Kidney (tissue), 14 donors: ENCODE measurements around the gene SLC22A4. TPM values are rescaled to one million over a fixed set of nuclear protein-coding genes. Genes with fewer than 3 reads are reported as not detected.

Experiments used
- DNase-seq, 5 donors: peaks; one replicate each; pipeline ENCODE4 v3.0.0-alpha.2; 2013 to 2020
- FAIRE-seq: peaks from 2 replicates; lab custom pipeline; 2012; peaks lifted over from hg19 to GRCh38; lab: Jason Lieb, UNC
- H3K27ac ChIP-seq, 2 donors: one replicate each; pipeline ENCODE4 v1.7.0; 2013; ENCODE audit warnings: low read depth in 2 of 2, low read length in 2 of 2, inconsistent platforms in 1 of 2
- H3K27me3 ChIP-seq: one replicate; pipeline ENCODE4 v1.7.1; 2013; ENCODE audit warnings: low read length, inconsistent platforms; ENCODE audit not compliant: control insufficient read depth, insufficient read depth
- H3K36me3 ChIP-seq, 3 donors: one replicate each; pipeline versions ENCODE4 v1.7.0 to v1.7.1; 2013; ENCODE audit warnings: low read length in 3 of 3, control low read depth in 1 of 3, inconsistent platforms in 1 of 3; ENCODE audit not compliant: insufficient read depth in 3 of 3, control insufficient read depth in 2 of 3
- H3K4me1 ChIP-seq, 3 donors: one replicate each; pipeline versions ENCODE4 v1.7.0 to v1.7.1; 2013; ENCODE audit warnings: low read length in 3 of 3, inconsistent platforms in 1 of 3, low read depth in 1 of 3; ENCODE audit not compliant: control insufficient read depth in 2 of 3, insufficient read depth in 2 of 3
- H3K4me3 ChIP-seq, 3 donors: one replicate each; pipeline versions ENCODE4 v1.7.0 to v1.8.1; 2013; ENCODE audit warnings: low read length in 3 of 3, control low read depth in 1 of 3, inconsistent platforms in 1 of 3
- H3K9ac ChIP-seq, 3 donors: one replicate each; pipeline versions ENCODE4 v1.7.0 to v1.7.1; 2013; ENCODE audit warnings: low read length in 3 of 3, control low read depth in 1 of 3, inconsistent platforms in 1 of 3
- H3K9me3 ChIP-seq, 3 donors: one replicate each; pipeline versions ENCODE4 v1.7.0 to v1.7.1; 2013; ENCODE audit warnings: low read length in 3 of 3, control low read depth in 1 of 3, inconsistent platforms in 1 of 3; ENCODE audit not compliant: control insufficient read depth in 2 of 3, insufficient read depth in 1 of 3
- CTCF ChIP-seq: IDR thresholded peaks from 3 replicates; pipeline ENCODE4 v1.5.1; 2012; ENCODE audit warnings: mild to moderate bottlenecking, moderate library complexity, borderline replicate concordance; ENCODE audit not compliant: insufficient read depth; ENCODE audit errors: extremely low read depth
- intact Hi-C: fragments of 100-400 bp; cut with DNase I; formaldehyde crosslinking; loops from one replicate; pipeline ENCODE4 v1.11.1; 2022
- polyA plus RNA-seq: library from polyadenylated mRNA; stranded (reverse); fragments of 350-450 nt; fragmentation: Illumina TruSeq; extraction: RNeasy Lipid Tissue Mini Kit (QIAGEN cat#74804); gene quantifications from one replicate; pipeline ENCODE4 v1.2.3, GENCODE V29; 2014; ENCODE audit warnings: low read depth, low replicate concordance; ENCODE audit not compliant: insufficient read depth
- total RNA-seq: library from RNA; stranded (reverse); fragmentation: NEBNext Ultra II Directional; extraction: Animal tissue kit (Norgen Biotek cat#: 25700); gene quantifications from one replicate; pipeline ENCODE4 v1.2.1, GENCODE V29; 2021
- donor health status: control.
- donor health status: control.
- donor health status: control.
- donor health status: control.
- donor health status: control.
- donor health status: DM: yes; HTN: yes; CAD: no.
- donor health status: Normal renal cell carcinoma (clear cell type).

SLC22A4 gene
- total and polyA plus RNA-seq, 2 donors from 2014 or later, result 2.4 to 7.6 TPM

- TF ChIP-seq CTCF, result no peak
- H3K9ac ChIP-seq, result peak overlapping the region in 2 of 3 donors; percentile 3 to 63
These were observed 16.9 kb upstream of the SLC22A4 start for GRCh38 chr5:132277256-132277655.

DNA sequence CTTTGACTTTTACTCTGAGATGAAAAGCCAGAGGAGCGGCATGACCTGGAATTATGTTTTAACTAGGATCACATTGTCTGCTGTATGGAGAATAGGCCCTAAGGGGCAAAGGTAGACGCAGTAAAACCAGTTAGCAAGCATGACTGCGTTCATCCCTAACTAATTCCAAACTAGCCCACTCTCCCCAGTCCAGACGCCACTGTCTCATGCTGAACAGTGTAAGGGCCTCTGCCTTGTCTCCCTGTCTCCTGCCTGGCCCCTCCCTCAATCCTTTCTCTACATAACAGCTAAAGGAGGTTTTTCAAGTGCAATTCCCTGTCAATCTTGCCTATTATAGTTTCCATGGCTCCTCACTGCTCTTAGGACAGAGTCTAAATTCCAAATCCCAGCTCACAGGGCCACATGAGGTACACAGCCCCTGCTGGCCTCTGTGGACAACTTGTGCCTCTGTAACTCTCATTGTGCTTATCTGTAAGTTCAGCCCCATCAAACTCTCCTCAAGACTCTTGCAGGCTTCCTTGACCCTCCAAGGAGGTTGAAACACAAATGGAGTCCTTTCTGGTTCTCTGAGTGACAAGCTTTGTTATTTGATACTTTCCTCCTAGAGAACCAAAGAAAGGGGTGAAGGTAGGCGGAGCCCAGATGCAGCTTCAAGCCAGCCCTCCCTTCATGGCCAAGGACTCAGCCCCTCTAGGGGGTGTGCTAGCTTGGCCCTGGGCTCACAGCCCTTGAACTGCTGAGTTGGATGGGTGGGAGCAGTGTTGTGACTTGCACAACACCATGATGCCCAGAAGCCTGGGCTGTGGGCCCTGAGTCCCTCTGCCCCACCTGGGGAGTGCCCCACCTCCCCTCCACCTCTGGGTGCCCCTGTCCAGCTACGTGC, 16.0 kb upstream of the SLC22A4 start:
- Histone ChIP-seq H3K36me3 (no peaks in the 10 kb centered on the region), H3K27me3 (no peaks in the 10 kb centered on the region), H3K9me3 (no peaks in the 10 kb centered on the region), H3K4me3 (peak overlapping the region in 1 of 3 donors; percentile 74), H3K27ac (peak overlapping the region; percentile 62 to 74), H3K9ac (peak overlapping the region in 1 of 3 donors; percentile 14), H3K4me1 (peaks cover 0 to 21% (median 10%) of the 10 kb centered on the region in 3 donors)
- intact Hi-C loops, result no loop called here
- TF ChIP-seq CTCF, result no peak
- FAIRE-seq, result no peak
- peak; percentile 48 to 70 (median 63) for DNase-seq

More at GRCh38 chr5:132277256-132277655, 16.9 kb upstream of the SLC22A4 start:
- Histone ChIP-seq H3K27me3 (no peaks in the 10 kb centered on the region), H3K4me3 (peak overlapping the region; percentile 35 to 77 (median 74)), H3K27ac (peak overlapping the region; percentile 48 to 74), H3K9me3 (no peaks in the 10 kb centered on the region), H3K4me1 (peaks cover 0 to 24% (median 13%) of the 10 kb centered on the region in 3 donors), H3K36me3 (peaks cover 0 to under 1% (median 0%) of the 10 kb centered on the region in 3 donors)
- intact Hi-C loops, result no loop called here
- DNase-seq (peak in 2 of 5 donors; percentile 6 to 9), FAIRE-seq (no peak)

DNA sequence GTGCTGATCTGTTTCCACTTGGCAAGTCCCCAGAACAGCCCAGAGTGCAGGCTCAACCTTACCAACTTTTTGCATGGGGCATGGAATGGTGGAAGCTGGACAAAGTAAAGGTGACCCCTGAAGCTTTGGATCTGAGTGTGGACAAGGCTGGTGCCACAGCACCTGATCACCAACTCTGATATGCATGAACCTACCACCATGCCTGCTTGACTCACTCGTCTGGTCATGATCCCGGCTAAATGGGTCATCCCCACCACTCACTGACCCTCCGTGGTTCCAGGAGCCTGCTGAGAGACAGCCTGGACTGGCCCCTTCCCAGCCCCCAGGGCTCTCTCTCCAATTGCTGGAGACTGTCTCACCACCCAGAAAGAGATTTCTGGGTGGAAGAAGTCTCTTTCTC, 14.4 kb upstream of the SLC22A4 start:
- no peaks in the 10 kb centered on the region for H3K36me3 ChIP-seq
- peaks cover 0 to 16% (median 6%) of the 10 kb centered on the region in 3 donors for H3K4me1 ChIP-seq
- no peak overlapping the region for H3K4me3 ChIP-seq
- DNase-seq (no peak), FAIRE-seq (no peak)
- no peak for TF ChIP-seq CTCF
- H3K27ac ChIP-seq, result no peak overlapping the region
- no peaks in the 10 kb centered on the region for H3K27me3 ChIP-seq
- no peak overlapping the region for H3K9ac ChIP-seq
- no peaks in the 10 kb centered on the region for H3K9me3 ChIP-seq
- intact Hi-C loops, result no loop called here
